CD4-positive, CD25-positive, alpha-beta regulatory T cell (primary cell): ENCODE results near the gene NACC2. TPM values are rescaled to one million over a fixed set of nuclear protein-coding genes. Genes with fewer than 3 reads are reported as not detected.

Source experiments
- ATAC-seq, 2 donors: fragments of 150-1000 bp; cut with Tn5 transposase; one replicate each; pipeline ENCODE4 v1.10.0; 2021; ENCODE audit warnings: low read depth in 2 of 2, moderate number of reproducible peaks in 2 of 2, moderate library complexity in 1 of 2
- DNase-seq, 3 donors: peaks; one replicate each; pipeline versions ENCODE4 v3.0.0 to v3.0.0-alpha.2; 2012 to 2022; ENCODE audit warnings: mixed read lengths in 1 of 3
- H3K27ac ChIP-seq: one replicate; pipeline ENCODE4 v1.7.0; 2013; ENCODE audit warnings: mild to moderate bottlenecking, low read length; ENCODE audit not compliant: insufficient read depth, poor library complexity, severe bottlenecking
- H3K27me3 ChIP-seq: one replicate; pipeline ENCODE4 v1.7.0; 2013; ENCODE audit warnings: low read length; ENCODE audit not compliant: control insufficient read depth, insufficient read depth
- H3K36me3 ChIP-seq: one replicate; pipeline ENCODE4 v1.7.0; 2013; ENCODE audit warnings: mild to moderate bottlenecking, low read length, moderate library complexity; ENCODE audit not compliant: control insufficient read depth, insufficient read depth
- H3K4me1 ChIP-seq: 2 replicates; pipeline ENCODE4 v1.7.0; 2013; ENCODE audit warnings: mild to moderate bottlenecking, low read length; ENCODE audit not compliant: insufficient read depth, control insufficient read depth, poor library complexity, severe bottlenecking
- H3K4me3 ChIP-seq: one replicate; pipeline ENCODE4 v1.7.0; 2013; ENCODE audit warnings: low read depth, mild to moderate bottlenecking, low read length, moderate library complexity
- H3K9me3 ChIP-seq, 2 experiments: 1 replicate in 1 of 2; 2 replicates in 1 of 2; pipeline ENCODE4 v1.7.0; 2013; ENCODE audit warnings: low read length in 2 of 2, mild to moderate bottlenecking in 1 of 2, moderate library complexity in 1 of 2; ENCODE audit not compliant: control insufficient read depth in 2 of 2
- H3K27ac Mint-ChIP-seq, 3 donors: one replicate each; pipeline ENCODE4 v1.8.0; 2020 to 2022; ENCODE audit warnings: mild to moderate bottlenecking in 3 of 3, mixed read lengths in 3 of 3, moderate library complexity in 2 of 3
- H3K27me3 Mint-ChIP-seq: one replicate; pipeline ENCODE4 v1.8.0; 2022; ENCODE audit warnings: mild to moderate bottlenecking, mixed read lengths
- H3K36me3 Mint-ChIP-seq: one replicate; pipeline ENCODE4 v1.8.0; 2020; ENCODE audit warnings: mixed read lengths
- H3K4me1 Mint-ChIP-seq, 4 donors: one replicate each; pipeline ENCODE4 v1.8.0; 2020 to 2022; ENCODE audit warnings: mixed read lengths in 4 of 4, mild to moderate bottlenecking in 1 of 4
- H3K4me3 Mint-ChIP-seq, 4 donors: one replicate each; pipeline ENCODE4 v1.8.0; 2020 to 2022; ENCODE audit warnings: mild to moderate bottlenecking in 4 of 4, mixed read lengths in 4 of 4, moderate library complexity in 3 of 4
- H3K9me3 Mint-ChIP-seq, 7 donors: one replicate each; pipeline ENCODE4 v1.8.0; 2020 to 2022; ENCODE audit warnings: mixed read lengths in 7 of 7, mild to moderate bottlenecking in 3 of 7, moderate library complexity in 2 of 7
- polyA plus RNA-seq, 4 donors: library from polyadenylated mRNA; unstranded; fragments of 300-500 nt; fragmentation: Illumina TruSeq; gene quantifications; one replicate each; pipeline ENCODE4 v1.2.3, GENCODE V29; 2021
- total RNA-seq: library from RNA; stranded (reverse); gene quantifications from one replicate; pipeline ENCODE4 v1.2.3, GENCODE V29; 2022

Gene NACC2
- total and polyA plus RNA-seq, 5 donors from 2014 or later: 0.76 to 4.8 (median 1.0) TPM

GRCh38 chr9:136014924-136015633, 80.0 kb downstream of the NACC2 start:
- Histone ChIP-seq H3K36me3 (no peaks in the 10 kb centered on the region), H3K9me3 (no peaks in the 10 kb centered on the region), H3K4me1 (no peaks in the 10 kb centered on the region), H3K27me3 (no peaks in the 10 kb centered on the region), H3K27ac (no peak overlapping the region), H3K4me3 (no peak overlapping the region)
- Mint-ChIP-seq H3K27me3 (no peaks in the 10 kb centered on the region), H3K4me1 (no peaks in the 10 kb centered on the region), H3K36me3 (peaks cover 3% of the 10 kb centered on the region), H3K27ac (no peak overlapping the region), H3K9me3 (no peaks in the 10 kb centered on the region), H3K4me3 (no peak overlapping the region)
- no peak for DNase-seq
- no peak for ATAC-seq

- H3K4me3 Mint-ChIP-seq: no peak overlapping the region
- H3K4me3 ChIP-seq: no peak overlapping the region
- no peaks in the 10 kb centered on the region for H3K27me3 Mint-ChIP-seq
- no peaks in the 10 kb centered on the region for H3K9me3 ChIP-seq
- no peaks in the 10 kb centered on the region for H3K9me3 Mint-ChIP-seq
- DNase-seq (no peak), ATAC-seq (no peak)
- no peaks in the 10 kb centered on the region for H3K4me1 ChIP-seq
- no peaks in the 10 kb centered on the region for H3K4me1 Mint-ChIP-seq
- peaks cover 3% of the 10 kb centered on the region for H3K36me3 Mint-ChIP-seq
- H3K27ac ChIP-seq: no peak overlapping the region
- H3K36me3 ChIP-seq: no peaks in the 10 kb centered on the region
- H3K27me3 ChIP-seq: no peaks in the 10 kb centered on the region
- H3K27ac Mint-ChIP-seq: no peak overlapping the region
Measured at GRCh38 chr9:136014147-136014923, 80.8 kb downstream of the NACC2 start.

GRCh38 chr9:136013524-136014034, 81.5 kb downstream of the NACC2 start:
- no peaks in the 10 kb centered on the region for H3K4me1 Mint-ChIP-seq
- DNase-seq (no peak), ATAC-seq (no peak)
- no peaks in the 10 kb centered on the region for H3K9me3 ChIP-seq
- peaks cover 3% of the 10 kb centered on the region for H3K36me3 Mint-ChIP-seq
- no peak overlapping the region for H3K27ac Mint-ChIP-seq
- H3K36me3 ChIP-seq: no peaks in the 10 kb centered on the region
- no peak overlapping the region for H3K4me3 ChIP-seq
- H3K27ac ChIP-seq: no peak overlapping the region
- H3K9me3 Mint-ChIP-seq: no peaks in the 10 kb centered on the region
- no peak overlapping the region for H3K4me3 Mint-ChIP-seq
- H3K27me3 Mint-ChIP-seq: no peaks in the 10 kb centered on the region
- no peaks in the 10 kb centered on the region for H3K4me1 ChIP-seq
- no peaks in the 10 kb centered on the region for H3K27me3 ChIP-seq

- Histone ChIP-seq H3K27ac (no peak overlapping the region), H3K27me3 (no peaks in the 10 kb centered on the region), H3K4me3 (no peak overlapping the region), H3K36me3 (no peaks in the 10 kb centered on the region), H3K4me1 (no peaks in the 10 kb centered on the region), H3K9me3 (no peaks in the 10 kb centered on the region)
- H3K27me3 Mint-ChIP-seq: no peaks in the 10 kb centered on the region
- H3K36me3 Mint-ChIP-seq: peaks cover 3% of the 10 kb centered on the region
- H3K4me1 Mint-ChIP-seq: no peaks in the 10 kb centered on the region
- no peak overlapping the region for H3K27ac Mint-ChIP-seq
- ATAC-seq (no peak), DNase-seq (no peak)
- H3K9me3 Mint-ChIP-seq: no peaks in the 10 kb centered on the region
- H3K4me3 Mint-ChIP-seq: no peak overlapping the region
Measured at GRCh38 chr9:136013116-136013515, 82.0 kb downstream of the NACC2 start.

- Histone ChIP-seq H3K9me3 (no peaks in the 10 kb centered on the region), H3K27me3 (no peaks in the 10 kb centered on the region), H3K4me1 (no peaks in the 10 kb centered on the region), H3K4me3 (no peak overlapping the region), H3K27ac (no peak overlapping the region), H3K36me3 (no peaks in the 10 kb centered on the region)
- H3K4me1 Mint-ChIP-seq: no peaks in the 10 kb centered on the region
- DNase-seq (no peak), ATAC-seq (no peak)
- H3K4me3 Mint-ChIP-seq: no peak overlapping the region
- no peaks in the 10 kb centered on the region for H3K27me3 Mint-ChIP-seq
- peaks cover 3% of the 10 kb centered on the region for H3K36me3 Mint-ChIP-seq
- H3K9me3 Mint-ChIP-seq: no peaks in the 10 kb centered on the region
- no peak overlapping the region for H3K27ac Mint-ChIP-seq
Measured at GRCh38 chr9:136012651-136013050, 82.4 kb downstream of the NACC2 start.

- H3K27me3 Mint-ChIP-seq: no peaks in the 10 kb centered on the region
- peaks cover 3% of the 10 kb centered on the region for H3K36me3 Mint-ChIP-seq
- no peak overlapping the region for H3K4me3 Mint-ChIP-seq
- H3K9me3 Mint-ChIP-seq: no peaks in the 10 kb centered on the region
- H3K4me1 Mint-ChIP-seq: no peaks in the 10 kb centered on the region
- no peak overlapping the region for H3K27ac ChIP-seq
- ATAC-seq: peak in 1 of 2 donors; percentile 10
- no peaks in the 10 kb centered on the region for H3K9me3 ChIP-seq
- H3K4me3 ChIP-seq: no peak overlapping the region
- no peaks in the 10 kb centered on the region for H3K27me3 ChIP-seq
- DNase-seq: no peak
- H3K36me3 ChIP-seq: no peaks in the 10 kb centered on the region
- H3K27ac Mint-ChIP-seq: peak overlapping the region in 1 of 3 donors; percentile 32
- H3K4me1 ChIP-seq: no peaks in the 10 kb centered on the region
Measured at GRCh38 chr9:136011703-136012496, 83.2 kb downstream of the NACC2 start.

- no peak overlapping the region for H3K4me3 Mint-ChIP-seq
- ATAC-seq: no peak
- H3K4me1 Mint-ChIP-seq: no peaks in the 10 kb centered on the region
- H3K9me3 Mint-ChIP-seq: no peaks in the 10 kb centered on the region
- H3K36me3 ChIP-seq: no peaks in the 10 kb centered on the region
- H3K27me3 ChIP-seq: no peaks in the 10 kb centered on the region
- H3K27ac Mint-ChIP-seq: no peak overlapping the region
- DNase-seq: no peak
- no peak overlapping the region for H3K4me3 ChIP-seq
- H3K36me3 Mint-ChIP-seq: peaks cover 3% of the 10 kb centered on the region
- H3K27me3 Mint-ChIP-seq: no peaks in the 10 kb centered on the region
- H3K4me1 ChIP-seq: no peaks in the 10 kb centered on the region
- no peak overlapping the region for H3K27ac ChIP-seq
- H3K9me3 ChIP-seq: no peaks in the 10 kb centered on the region
Measured at GRCh38 chr9:136011376-136011702, 83.8 kb downstream of the NACC2 start.
